Prostate gland (tissue), 2 donors: Measurements from ENCODE around the gene TRPV5. TPM values are rescaled to one million over a fixed set of nuclear protein-coding genes. Genes with fewer than 3 reads are reported as not detected.
A peak's percentile ranks its signal among the peaks of the same experiment; 100 is the strongest.

Experiments
- DNase-seq: peaks from one replicate; pipeline ENCODE4 v3.0.0-alpha.2; 2019; ENCODE audit warnings: low spot score
- H3K27ac ChIP-seq, 2 donors: fragments of 200-600 bp; sonication (generic); 2 replicates each; pipeline ENCODE4 v1.5.1; 2017 to 2019
- H3K27me3 ChIP-seq: fragments of 200-600 bp; sonication (generic); replicated peaks from 2 replicates; pipeline ENCODE4 v1.5.1; 2019; ENCODE audit not compliant: insufficient read depth
- H3K36me3 ChIP-seq, 2 donors: fragments of 200-600 bp; sonication (generic); 1 replicate in 1 of 2; 2 replicates in 1 of 2; pipeline versions ENCODE4 v1.5.1 to v1.8.1; 2017 to 2019
- H3K4me1 ChIP-seq: fragments of 200-600 bp; sonication (generic); replicated peaks from 2 replicates; pipeline ENCODE4 v1.5.1; 2019
- H3K4me3 ChIP-seq, 2 donors: fragments of 200-600 bp; sonication (generic); 2 replicates each; pipeline ENCODE4 v1.5.1; 2017 to 2019
- H3K9me3 ChIP-seq: fragments of 200-600 bp; sonication (generic); 2 replicates; pipeline ENCODE4 v1.5.1; 2017
- CTCF ChIP-seq, 4 experiments: fragments of 200-600 bp in 2 of 4; fragments of 450-650 bp in 2 of 4; sonication (generic) in 2 of 4; IDR thresholded peaks; 1 replicate in 3 of 4; 2 replicates in 1 of 4; pipeline ENCODE4 v1.5.1; 2016 to 2019; ENCODE audit warnings: antibody characterized with exemption in 4 of 4, mild to moderate bottlenecking in 2 of 4, moderate library complexity in 2 of 4
- POLR2A ChIP-seq: fragments of 450-650 bp; IDR thresholded peaks from one replicate; pipeline ENCODE4 v1.6.1; 2016; ENCODE audit warnings: antibody characterized with exemption, mild to moderate bottlenecking
- POLR2AphosphoS5 ChIP-seq: sonication (generic); formaldehyde crosslinking; IDR thresholded peaks from one replicate; pipeline ENCODE4 v1.6.1; 2017; ENCODE audit warnings: antibody characterized with exemption
- WGBS: methylation state at CpG from one replicate; pipeline ENCODE4 v1.1.5; 2018; 5-methylcytosine and 5-hydroxymethylcytosine counted together
- intact Hi-C: fragments of 100-400 bp; cut with DNase I; formaldehyde crosslinking; loops from one replicate; pipeline ENCODE4 v1.14.2; 2022
- total RNA-seq, 2 donors: library from RNA; depleted of rRNA; stranded (reverse); fragments of >200 nt; gene quantifications; one replicate each; pipeline ENCODE4 v1.1.0, GENCODE V29; 2016

TRPV5 gene
- total RNA-seq, 2 donors from 2014 or later, result not detected

DNA sequence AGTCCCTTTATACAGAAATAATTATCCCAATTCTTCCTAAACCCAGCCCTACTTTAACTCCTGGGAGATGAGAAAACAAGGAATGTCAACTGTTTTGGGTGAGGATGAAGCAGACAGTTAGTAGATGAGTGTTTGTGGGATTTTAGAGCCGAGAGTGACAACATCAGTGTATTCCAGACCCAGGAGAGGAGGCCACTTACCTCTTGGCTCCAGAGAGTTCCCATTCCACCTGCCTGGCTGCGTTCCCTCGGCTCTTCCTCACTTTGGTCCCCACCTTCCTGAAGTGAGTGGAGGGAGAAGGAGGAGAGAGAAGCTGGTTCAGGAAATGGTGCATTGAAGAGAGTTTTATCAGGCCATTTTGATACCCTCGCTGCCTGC is 28.0 kb upstream of the TRPV5 start:
- Histone ChIP-seq H3K4me1 (no peaks in the 10 kb centered on the region), H3K27ac (no peak overlapping the region), H3K9me3 (no peaks in the 10 kb centered on the region), H3K4me3 (no peak overlapping the region), H3K36me3 (no peaks in the 10 kb centered on the region), H3K27me3 (no peaks in the 10 kb centered on the region)
- intact Hi-C loops, result no loop called here
- no peak for DNase-seq
- 78% methylated on average over 4 of the region's 4 CpGs for WGBS
- TF ChIP-seq POLR2AphosphoS5, result no peak
- TF ChIP-seq POLR2A, result no peak
- TF ChIP-seq CTCF (IDR thresholded peaks at IDR 0.05), result no peak

DNA sequence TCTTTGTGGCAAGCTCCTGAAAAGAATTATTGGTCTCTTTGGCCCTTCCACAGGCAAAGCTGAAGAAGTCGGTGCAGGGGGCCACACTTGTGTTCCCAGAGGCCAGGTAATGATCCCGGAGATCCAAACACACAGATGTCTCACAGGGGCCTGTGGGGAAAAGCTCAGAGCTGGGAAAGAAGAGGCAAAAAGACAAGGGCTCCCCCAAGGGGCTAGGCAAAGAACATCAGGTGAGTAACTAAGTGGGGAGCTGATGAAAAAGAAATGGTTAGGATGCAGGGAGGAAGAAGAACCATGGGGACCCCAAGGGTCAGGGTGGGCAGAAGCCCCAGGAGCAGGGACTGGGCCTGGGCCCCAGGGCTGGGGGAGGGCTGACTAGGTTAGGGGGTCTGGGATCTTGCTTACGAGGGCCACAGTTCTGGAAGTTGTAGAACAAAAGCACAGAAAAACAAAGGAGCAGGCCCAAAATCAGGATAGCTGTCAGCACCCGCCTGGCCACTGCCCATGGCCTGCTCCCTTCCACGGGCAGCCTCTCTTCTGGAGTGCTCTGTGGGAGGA is 27.5 kb upstream of the TRPV5 start:
- Histone ChIP-seq H3K27ac (no peak overlapping the region), H3K9me3 (no peaks in the 10 kb centered on the region), H3K36me3 (no peaks in the 10 kb centered on the region), H3K4me1 (no peaks in the 10 kb centered on the region), H3K4me3 (no peak overlapping the region), H3K27me3 (no peaks in the 10 kb centered on the region)
- intact Hi-C loops, result no loop called here
- no peak for DNase-seq
- TF ChIP-seq POLR2AphosphoS5 (no peak), CTCF (IDR thresholded peaks at IDR 0.05) (peak in 3 of 4 experiments; percentile 13 to 42 (median 29)), POLR2A (no peak)
- 92% methylated on average over 5 of the region's 5 CpGs for WGBS

DNA sequence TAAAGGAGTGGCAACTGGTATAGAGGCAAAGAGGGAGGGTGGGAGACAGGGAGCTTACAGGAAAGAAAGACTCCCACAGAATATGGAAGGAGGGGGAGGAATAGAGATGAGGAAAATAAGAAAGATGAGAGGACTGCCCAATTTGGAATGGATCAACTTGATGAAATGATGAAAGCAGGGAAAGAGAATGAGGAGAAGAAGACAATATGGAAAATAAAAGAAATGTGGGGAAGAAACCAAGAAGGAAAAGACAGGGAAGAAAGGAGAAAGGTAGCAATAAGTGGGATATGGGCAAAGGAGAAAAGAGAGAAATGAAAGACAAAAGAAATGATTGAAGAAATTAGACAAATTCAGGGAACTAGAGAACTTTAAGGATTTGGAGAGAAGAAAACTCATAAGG is 25.7 kb upstream of the TRPV5 start:
- intact Hi-C loops, result no loop called here
- H3K36me3 ChIP-seq, result no peaks in the 10 kb centered on the region
- no peaks in the 10 kb centered on the region for H3K4me1 ChIP-seq
- no peak overlapping the region for H3K4me3 ChIP-seq
- H3K27ac ChIP-seq, result no peak overlapping the region
- no peaks in the 10 kb centered on the region for H3K9me3 ChIP-seq
- H3K27me3 ChIP-seq, result no peaks in the 10 kb centered on the region
- TF ChIP-seq CTCF (IDR thresholded peaks at IDR 0.05) (no peak), POLR2AphosphoS5 (no peak), POLR2A (no peak)
- DNase-seq, result no peak

DNA sequence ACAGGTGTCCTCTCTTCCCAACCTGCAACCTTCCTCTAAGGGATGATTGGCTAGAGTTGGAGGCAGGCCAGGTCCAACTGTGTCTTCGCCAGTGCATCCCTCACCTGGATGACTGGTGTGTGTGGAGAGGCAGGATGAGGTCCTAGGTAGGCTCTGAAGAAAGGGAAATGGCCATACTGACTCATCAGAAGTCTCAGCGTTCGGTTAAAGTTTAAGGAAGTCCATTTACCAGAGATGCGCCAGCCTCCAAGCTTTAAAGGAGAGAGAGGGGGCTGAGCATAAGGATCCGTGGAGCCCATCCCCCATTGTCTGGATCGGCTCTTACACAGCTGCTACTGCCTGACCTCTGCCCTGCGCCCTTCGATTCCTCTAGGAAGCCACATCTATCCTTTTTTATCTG is 24.2 kb upstream of the TRPV5 start:
- WGBS, result 72% methylated on average over 8 of the region's 8 CpGs
- intact Hi-C loops, result no loop called here
- Histone ChIP-seq H3K36me3 (no peaks in the 10 kb centered on the region), H3K27ac (no peak overlapping the region), H3K9me3 (no peaks in the 10 kb centered on the region), H3K4me3 (no peak overlapping the region), H3K27me3 (no peaks in the 10 kb centered on the region), H3K4me1 (no peaks in the 10 kb centered on the region)
- DNase-seq, result no peak
- TF ChIP-seq CTCF (IDR thresholded peaks at IDR 0.05) (no peak), POLR2A (no peak), POLR2AphosphoS5 (no peak)

- H3K36me3 ChIP-seq, result no peaks in the 10 kb centered on the region
- no peak overlapping the region for H3K4me3 ChIP-seq
- DNase-seq, result no peak
- no peaks in the 10 kb centered on the region for H3K27me3 ChIP-seq
- intact Hi-C loops, result no loop called here
- no peaks in the 10 kb centered on the region for H3K4me1 ChIP-seq
- WGBS, result 64% methylated on average over 3 of the region's 3 CpGs
- TF ChIP-seq CTCF (IDR thresholded peaks at IDR 0.05) (no peak), POLR2A (no peak), POLR2AphosphoS5 (no peak)
- H3K27ac ChIP-seq, result no peak overlapping the region
- no peaks in the 10 kb centered on the region for H3K9me3 ChIP-seq
Measured at GRCh38 chr7:142956951-142957623, 23.5 kb upstream of the TRPV5 start.
